Measurements from ENCODE around the gene CCDC12.

The CCDC12 gene

GRCh38 chr3:46996689-46997452, 20.3 kb upstream of the CCDC12 start:
- no peak for ATAC-seq
- DNase-seq, result no peak

- DNase-seq (no peak), ATAC-seq (no peak)
These were observed 19.5 kb upstream of the CCDC12 start for GRCh38 chr3:46995901-46996562.

- DNase-seq (no peak), ATAC-seq (no peak)
These were observed 18.5 kb upstream of the CCDC12 start for GRCh38 chr3:46994801-46995731.

- ATAC-seq (no peak), DNase-seq (no peak)
These were observed 17.4 kb upstream of the CCDC12 start for GRCh38 chr3:46993986-46994385.

GRCh38 chr3:46993292-46993691, 16.7 kb upstream of the CCDC12 start:
- no peak for DNase-seq
- no peak for ATAC-seq

GRCh38 chr3:46992231-46992630, 15.7 kb upstream of the CCDC12 start:
- ATAC-seq, result no peak
- no peak for DNase-seq

- ATAC-seq, result no peak
- no peak for DNase-seq
These were observed 15.0 kb upstream of the CCDC12 start for GRCh38 chr3:46991406-46992165.

GRCh38 chr3:46990573-46991374, 14.2 kb upstream of the CCDC12 start:
- no peak for DNase-seq
- no peak for ATAC-seq

GRCh38 chr3:46989146-46989810, 12.7 kb upstream of the CCDC12 start:
- DNase-seq, result no peak
- no peak for ATAC-seq

- ATAC-seq, result no peak
- no peak for DNase-seq
These were observed 12.1 kb upstream of the CCDC12 start for GRCh38 chr3:46988616-46989015.

- peak; percentile 94 for ATAC-seq
- DNase-seq, result peak; percentile 86
These were observed 11.3 kb upstream of the CCDC12 start for GRCh38 chr3:46987743-46988401.

GRCh38 chr3:46987319-46987742, 10.8 kb upstream of the CCDC12 start:
- DNase-seq (no peak), ATAC-seq (peak; percentile 14)

- ATAC-seq (no peak), DNase-seq (no peak)
These were observed 10.3 kb upstream of the CCDC12 start for GRCh38 chr3:46986782-46987310.

GRCh38 chr3:46986055-46986730, 9.6 kb upstream of the CCDC12 start:
- DNase-seq (no peak), ATAC-seq (no peak)

GRCh38 chr3:46985588-46985987, 9.0 kb upstream of the CCDC12 start:
- ATAC-seq, result no peak
- DNase-seq, result no peak

GRCh38 chr3:46984591-46985459, 8.3 kb upstream of the CCDC12 start:
- DNase-seq (no peak), ATAC-seq (no peak)

- ATAC-seq (no peak), DNase-seq (no peak)
These were observed 6.0 kb upstream of the CCDC12 start for GRCh38 chr3:46982546-46982945.

- ATAC-seq (no peak), DNase-seq (no peak)
These were observed 5.5 kb upstream of the CCDC12 start for GRCh38 chr3:46981932-46982471.
